ENCODE measurements around the gene GSS.
A peak's percentile ranks its signal among the peaks of the same experiment; 100 is the strongest.

GSS gene

GRCh38 chr20:34998331-34998950 lies 42.8 kb upstream of the GSS start:
- no peak for DNase-seq (ENCODE audit: low spot score)
- no peak for TF ChIP-seq CTCF (conservative IDR thresholded peaks at IDR 0.05; ENCODE audit: low read depth)
- ChIA-PET CTCF (interaction anchor here (0.5 to 1.6 kb wide), 5 partner anchors 9 to 163 kb away, joined by 3 to 5 read pairs (median 4); no protein-coding TSS in a partner anchor), POLR2A (ENCODE audit: low non-redundant PET) (no interaction called here)
- H3K27ac ChIP-seq: peak overlapping the region; percentile 12

GRCh38 chr20:34997774-34998173 lies 42.2 kb upstream of the GSS start:
- CTCF ChIA-PET: interaction anchor here (0.5 to 1.6 kb wide), 5 partner anchors 8 to 200 kb away, joined by 3 to 5 read pairs (median 4); no protein-coding TSS in a partner anchor
- peak overlapping the region; percentile 12 for H3K27ac ChIP-seq
- POLR2A ChIA-PET (ENCODE audit: low non-redundant PET): interaction anchor here (0.6 kb wide), 1 partner anchor 17 kb away, joined by 3 read pairs; no protein-coding TSS in a partner anchor
- no peak for TF ChIP-seq CTCF (conservative IDR thresholded peaks at IDR 0.05; ENCODE audit: low read depth)
- DNase-seq (ENCODE audit: low spot score): no peak

- H3K27ac ChIP-seq: no peak overlapping the region
- CTCF ChIA-PET: interaction anchor here (0.5 to 1.6 kb wide), 4 partner anchors 20 to 201 kb away, joined by 3 to 5 read pairs (median 4); no protein-coding TSS in a partner anchor
- DNase-seq (ENCODE audit: low spot score): no peak
- TF ChIP-seq CTCF (conservative IDR thresholded peaks at IDR 0.05; ENCODE audit: low read depth): no peak
- POLR2A ChIA-PET (ENCODE audit: low non-redundant PET): interaction anchor here (0.6 kb wide), 1 partner anchor 18 kb away, joined by 3 read pairs; no protein-coding TSS in a partner anchor
These were observed 41.5 kb upstream of the GSS start for GRCh38 chr20:34997131-34997561.

- ChIA-PET POLR2A (ENCODE audit: low non-redundant PET) (no interaction called here), CTCF (interaction anchor here (1.1 kb wide), 1 partner anchor 20 kb away, joined by 4 read pairs; no protein-coding TSS in a partner anchor)
- H3K27ac ChIP-seq: no peak overlapping the region
- TF ChIP-seq CTCF (conservative IDR thresholded peaks at IDR 0.05; ENCODE audit: low read depth): no peak
- DNase-seq (ENCODE audit: low spot score): no peak
These were observed 40.8 kb upstream of the GSS start for GRCh38 chr20:34996243-34997028.

- TF ChIP-seq CTCF (conservative IDR thresholded peaks at IDR 0.05; ENCODE audit: low read depth): no peak
These were observed 40.1 kb upstream of the GSS start for GRCh38 chr20:34995696-34996095.

GRCh38 chr20:34995192-34995591 lies 39.6 kb upstream of the GSS start:
- no peak for TF ChIP-seq CTCF (conservative IDR thresholded peaks at IDR 0.05; ENCODE audit: low read depth)
- POLR2A ChIA-PET (ENCODE audit: low non-redundant PET): no interaction called here
- 0 out of 2 replicates have a peak overlapping the region, but pooled peaks have one; percentile 2 for H3K27ac ChIP-seq
- no peak for DNase-seq (ENCODE audit: low spot score)
- CTCF ChIA-PET: interaction anchor here (0.6 kb wide), 1 partner anchor 348 kb away, joined by 3 read pairs; no protein-coding TSS in a partner anchor

More at GRCh38 chr20:34995696-34996095, 40.1 kb upstream of the GSS start:
- POLR2A ChIA-PET (ENCODE audit: low non-redundant PET): no interaction called here
- no peak overlapping the region for H3K27ac ChIP-seq
- CTCF ChIA-PET: no interaction called here
- no peak for DNase-seq (ENCODE audit: low spot score)
